ENCODE data around the gene AHDC1.

DNA sequence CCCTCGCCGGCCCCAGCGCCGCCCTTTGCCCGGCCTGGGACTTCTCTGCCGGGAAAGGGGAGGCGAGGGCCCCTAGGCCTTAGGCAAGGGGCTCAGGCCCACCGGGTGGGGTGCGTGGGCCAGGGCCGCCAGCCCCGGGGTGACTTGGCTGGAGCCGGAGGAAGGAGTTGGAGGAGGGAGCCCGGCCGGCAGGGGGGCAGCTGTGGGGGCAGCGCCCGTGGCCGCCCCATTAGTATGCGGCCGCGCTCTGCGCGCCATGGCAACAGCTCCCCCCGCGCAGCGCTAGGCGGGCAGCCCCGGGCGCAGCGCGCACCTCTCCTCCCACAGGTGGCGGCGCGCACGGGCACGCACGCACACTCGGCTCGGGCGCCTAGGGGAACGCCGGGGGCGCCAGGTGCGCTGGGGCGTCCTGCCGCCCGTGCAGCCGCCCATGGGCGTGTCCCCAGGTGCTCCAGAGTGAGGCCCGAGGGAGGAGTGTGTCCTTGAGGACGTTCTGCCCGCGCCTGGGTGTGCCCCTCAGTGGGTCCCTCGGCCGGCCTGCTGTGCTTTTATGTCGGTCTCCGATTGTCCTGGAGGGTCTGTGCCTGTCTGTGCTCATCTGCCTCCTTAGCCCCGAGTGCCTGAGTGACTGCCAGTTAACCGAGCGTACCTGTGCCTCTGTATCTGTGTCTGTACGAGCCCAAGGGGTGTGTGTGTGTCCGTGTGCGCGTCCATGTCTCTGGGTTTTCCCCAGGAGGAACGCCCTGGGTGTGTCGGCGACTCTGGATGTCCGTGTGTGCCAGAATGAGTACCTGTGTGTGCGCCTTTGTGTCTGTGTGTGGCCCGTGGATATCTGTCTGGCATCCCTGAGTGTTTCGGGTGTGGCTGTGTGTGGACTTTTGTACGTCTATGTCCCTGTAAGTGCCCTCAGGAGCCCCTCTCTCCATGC is 75.8 kb downstream of the AHDC1 start:
- TF ChIP-seq CTCF (conservative IDR thresholded peaks at IDR 0.05; ENCODE audit: low read length) (peak; percentile 16; the same call in 1 of the 2 replicates), EZH2phosphoT487 (IDR thresholded peaks at IDR 0.05; ENCODE audit: borderline replicate concordance, low read depth, low read length) (no peak)
